T1000 (cell line): Measurements from ENCODE around the gene THBS3.
A peak's percentile ranks its signal among the peaks of the same experiment; 100 is the strongest.
"Not testable (repeated sequence)": the region's sequence is repeated elsewhere in the genome, so short reads cannot be mapped to it uniquely, and the experiment has no call there.

Experiments used
- DNase-seq: peaks from one replicate; lab custom pipeline; 2025; ENCODE audit warnings: mixed read lengths; lab: John Stamatoyannopoulos, UW

The THBS3 gene

DNA sequence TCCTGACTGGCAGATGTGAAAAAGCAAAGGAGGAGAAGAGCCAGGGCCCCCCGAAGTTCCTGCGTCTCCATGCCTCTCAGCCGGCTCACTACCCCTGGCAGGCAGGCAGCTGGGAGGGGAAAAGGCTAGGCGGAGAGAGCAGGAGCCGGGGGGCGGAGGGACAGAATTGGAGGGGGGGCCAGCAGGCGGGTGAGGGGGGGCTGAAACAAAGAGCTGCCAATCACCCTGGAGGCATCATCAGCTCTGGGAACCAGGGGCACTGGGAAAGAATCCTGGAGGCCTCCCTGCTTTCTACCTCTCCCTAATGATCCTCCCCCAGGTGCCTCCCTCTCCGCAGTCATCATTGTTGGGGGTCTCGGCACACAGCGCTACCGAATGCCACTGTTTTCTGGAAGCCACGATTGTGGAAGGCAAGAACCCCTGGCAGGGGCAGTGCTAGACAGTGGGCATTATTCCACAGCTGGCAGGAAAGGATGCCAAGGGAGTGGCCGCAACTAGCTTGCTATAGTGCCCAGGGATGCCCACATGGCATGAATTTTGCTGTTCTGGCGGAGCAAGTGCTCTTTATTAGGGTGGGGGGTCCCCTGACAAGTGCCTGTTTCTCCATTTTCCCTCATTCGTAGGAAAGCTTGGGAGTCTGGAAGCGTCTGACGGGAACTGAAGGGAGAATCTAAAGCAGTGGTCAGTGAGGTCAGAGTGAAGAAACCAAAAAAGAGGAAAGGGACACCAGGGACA is at the start of gene THBS3:
Gene THBS3, minus strand, starts transcription at position 92 of the 735 bp plus-strand sequence. Its CDS starts 21 bp downstream, at position 71.
- DNase-seq: no peak

- no peak for DNase-seq
Measured at GRCh38 chr1:155256058-155256852, 48.6 kb upstream of the THBS3 start.

GRCh38 chr1:155255243-155256007 is 47.7 kb upstream of the THBS3 start, which contains the start of gene ENTREP3:
Gene ENTREP3 (minus strand): TSS chr1:155255483. CDS start chr1:155254877, 606 bp downstream.
- DNase-seq: peak; percentile 74

DNA sequence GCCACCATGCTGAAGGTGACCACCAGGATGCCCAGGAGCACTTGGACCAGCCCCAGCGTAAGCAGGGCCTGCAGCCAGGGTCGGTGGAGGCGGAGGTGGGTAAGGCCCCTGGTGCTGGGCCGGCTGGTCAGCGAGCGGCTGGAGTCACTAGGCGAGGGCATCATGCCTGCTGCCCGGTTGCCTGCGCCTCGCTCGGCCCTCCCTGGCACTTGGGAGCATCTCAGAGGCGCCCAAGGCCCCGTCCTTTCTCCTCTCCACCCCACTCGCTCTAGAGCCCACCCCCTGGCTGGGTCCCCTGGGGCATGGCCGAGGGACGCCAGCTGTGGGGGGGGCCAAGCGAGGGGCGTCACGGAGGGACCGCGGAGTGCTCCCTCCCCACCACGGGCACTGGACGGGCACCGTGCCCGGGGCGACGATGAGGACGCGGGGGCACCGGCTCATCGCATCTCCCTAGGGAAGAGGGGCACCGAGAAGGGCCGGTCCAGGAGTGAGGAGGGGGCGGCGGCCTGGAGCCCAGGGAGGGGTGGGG is 47.1 kb upstream of the THBS3 start:
- DNase-seq: no peak

DNA sequence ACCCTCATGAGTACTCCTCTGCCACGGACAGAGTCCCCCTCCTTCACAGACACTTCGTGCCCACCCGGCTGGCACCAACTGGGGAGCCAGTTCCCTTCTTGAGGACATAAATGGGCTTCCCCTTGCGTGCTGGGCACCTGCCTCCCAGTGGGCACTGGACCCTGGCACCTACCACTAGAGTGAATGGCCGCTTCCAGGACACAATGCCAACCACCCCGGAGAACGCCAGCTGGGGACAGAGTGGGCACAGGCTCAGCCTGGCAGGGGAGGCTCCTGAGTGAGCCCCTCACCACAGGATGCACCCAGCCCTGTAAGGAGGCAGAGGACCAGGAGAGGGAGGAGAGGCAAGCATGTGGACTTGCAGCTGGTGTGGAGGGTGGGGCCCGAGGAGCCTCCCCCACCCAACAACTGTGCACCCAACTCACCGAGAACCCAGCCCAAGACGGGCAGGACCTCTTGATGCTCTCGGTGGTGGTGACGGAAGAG is 46.6 kb upstream of the THBS3 start:
- no peak for DNase-seq

DNA sequence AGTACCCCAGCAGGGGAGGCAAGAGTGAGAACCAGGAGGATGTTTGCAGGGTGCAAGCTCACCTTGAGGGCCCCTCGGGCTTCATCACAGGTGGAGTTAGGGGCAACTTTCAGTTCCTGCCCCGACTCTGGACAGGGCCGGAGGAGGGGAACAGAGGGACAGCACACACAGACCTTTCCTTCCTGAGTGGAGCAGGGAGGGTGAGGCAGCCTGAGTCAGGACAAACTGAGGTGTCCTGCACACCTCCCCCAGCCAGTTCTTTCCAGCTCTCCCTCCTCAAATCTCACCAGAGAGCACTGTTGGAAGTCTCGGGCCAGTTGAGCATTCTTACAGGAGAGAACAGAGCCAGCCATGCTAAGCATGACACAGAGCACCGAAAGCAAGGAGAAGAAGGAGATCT is 46.1 kb upstream of the THBS3 start:
- DNase-seq: no peak

DNA sequence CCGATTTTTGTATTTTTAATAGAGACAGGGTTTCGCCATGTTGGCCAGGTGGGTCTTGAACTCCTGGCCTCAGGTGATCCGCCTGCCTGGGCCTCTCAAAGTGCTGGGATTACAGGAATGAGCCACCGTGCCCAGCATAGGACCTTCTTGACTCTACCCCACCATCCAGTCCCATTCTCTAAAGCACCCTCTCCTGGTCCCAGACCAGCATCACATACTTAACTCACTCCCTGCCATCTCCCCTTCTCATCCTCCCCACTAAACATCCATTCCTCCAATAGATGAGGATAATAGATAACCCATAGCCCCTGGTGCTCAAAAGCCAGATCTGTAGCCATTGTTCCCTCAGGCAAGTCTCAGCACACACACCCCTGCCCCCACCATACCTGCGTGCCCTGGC is 45.5 kb upstream of the THBS3 start:
- no peak for DNase-seq

DNA sequence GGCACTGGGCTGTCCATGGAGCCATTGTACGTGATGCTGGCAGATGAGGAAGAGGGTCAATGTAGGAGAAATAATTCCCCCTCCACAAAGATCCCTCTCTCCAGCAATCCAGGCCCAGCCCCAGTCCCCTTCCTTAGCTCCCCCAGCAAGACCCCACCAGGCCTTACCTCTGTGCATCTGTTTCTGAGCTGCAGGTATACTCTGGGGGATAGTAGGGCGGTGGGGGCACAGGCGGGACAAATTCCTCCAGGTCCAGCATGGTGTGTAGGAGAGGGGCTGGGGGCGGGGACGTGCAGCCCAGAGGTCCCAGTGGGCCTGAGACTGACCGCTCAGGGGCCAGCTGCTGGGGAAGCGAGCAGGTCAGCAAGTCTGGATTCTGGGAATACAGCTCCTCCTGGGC is 43.9 kb upstream of the THBS3 start:
- no peak for DNase-seq

DNA sequence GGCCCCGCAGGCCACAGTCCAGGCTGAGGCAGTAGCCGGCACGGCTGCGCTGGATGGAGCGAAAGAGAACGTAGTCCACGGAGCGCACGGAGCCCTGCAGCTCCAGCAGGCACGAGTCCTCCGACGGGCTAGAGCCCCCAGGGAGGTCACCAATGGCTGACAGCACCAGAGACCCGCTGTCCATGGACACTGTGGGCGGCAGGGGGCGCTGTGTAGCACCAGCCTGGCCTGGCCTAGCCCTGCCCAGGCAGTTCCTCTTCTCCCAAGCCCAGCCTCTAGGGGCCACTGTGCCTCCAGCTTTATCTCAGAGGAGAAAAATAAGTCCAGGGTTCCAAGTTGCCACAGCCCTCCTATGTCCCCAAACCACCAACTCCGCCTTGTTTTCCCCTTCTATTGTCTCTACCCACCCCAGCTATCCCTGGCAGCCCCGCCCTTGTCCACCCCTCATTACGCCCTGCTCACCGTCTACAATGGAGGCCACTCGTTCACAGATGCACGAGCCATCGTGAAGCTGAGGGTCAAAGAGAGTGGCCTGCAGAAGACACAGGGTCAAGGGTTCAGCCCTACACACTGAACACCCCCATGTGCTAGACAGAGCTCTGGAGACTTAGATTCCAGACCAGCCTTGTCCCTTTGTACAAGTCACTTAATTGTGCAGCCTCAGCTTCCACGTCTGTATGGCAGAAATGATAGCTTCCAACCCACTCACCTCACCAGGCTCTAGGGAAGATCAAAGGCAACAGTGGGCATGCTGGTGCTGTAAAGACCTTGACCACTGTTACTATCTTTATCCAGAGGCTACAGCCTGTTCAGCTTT is 43.1 kb upstream of the THBS3 start:
- DNase-seq: peak; percentile 85

DNA sequence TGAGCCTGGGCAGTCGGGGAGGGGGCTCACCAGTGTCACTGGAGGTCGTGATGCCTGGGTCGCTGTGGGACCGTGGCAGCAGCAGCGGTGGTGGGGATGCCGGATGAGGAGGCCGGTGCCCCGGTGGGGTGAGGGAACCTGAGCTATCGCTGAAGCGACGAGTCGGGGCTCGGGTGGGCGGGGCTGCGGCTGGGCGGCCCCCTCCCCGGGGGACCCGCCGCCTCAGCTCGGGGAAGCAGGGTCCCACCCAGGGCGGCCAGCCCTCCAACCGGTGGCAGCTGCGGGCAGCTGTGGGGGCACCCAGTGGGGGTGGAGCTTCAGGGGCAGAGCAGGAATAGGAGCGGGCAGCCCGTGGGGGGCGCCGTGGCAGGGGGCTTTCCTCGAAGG is 42.5 kb upstream of the THBS3 start:
- DNase-seq: no peak

DNA sequence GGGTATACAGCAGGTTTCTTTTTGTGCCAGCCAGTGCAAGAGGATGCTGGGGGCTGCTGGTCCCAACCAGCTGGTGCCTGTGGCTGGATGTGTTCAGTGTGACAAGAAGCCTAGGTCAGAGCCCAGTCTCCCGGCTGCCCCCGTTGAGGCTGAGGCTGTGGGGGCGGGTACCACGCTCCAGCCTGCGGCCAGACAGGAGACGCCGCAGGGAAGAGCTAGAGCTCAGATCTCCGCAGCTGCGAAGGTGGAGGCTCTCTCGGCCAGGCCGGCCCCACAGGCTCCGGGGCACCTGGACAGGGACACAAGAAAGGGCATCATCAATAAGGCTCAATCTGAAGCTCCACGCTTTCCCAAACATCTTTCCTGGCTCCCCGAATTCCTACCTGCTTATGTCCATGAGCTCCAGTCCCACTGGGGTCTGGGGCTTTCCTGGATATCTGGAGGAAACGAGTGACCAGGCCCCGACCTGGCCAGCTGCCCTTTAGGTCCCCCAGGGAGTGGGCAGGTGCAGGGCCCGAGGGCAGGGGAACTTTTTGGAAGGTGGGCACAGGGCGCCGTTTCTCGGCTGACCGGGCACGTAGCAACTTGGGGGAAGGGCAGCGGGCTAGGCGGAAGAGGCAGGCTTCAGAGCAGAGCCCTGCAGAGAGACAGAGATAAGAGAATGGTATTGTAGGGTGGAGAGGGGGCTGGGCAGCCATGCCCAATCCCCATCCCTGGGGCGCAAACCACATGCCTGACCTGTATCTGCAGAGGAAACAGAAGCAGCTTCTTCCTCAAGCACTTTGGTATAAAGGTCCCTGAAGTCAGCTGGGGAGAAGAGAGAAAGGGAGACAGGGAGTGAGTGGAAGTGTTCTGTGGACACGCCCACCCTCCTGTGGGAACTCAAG is 40.2 kb upstream of the THBS3 start:
- no peak for DNase-seq

DNA sequence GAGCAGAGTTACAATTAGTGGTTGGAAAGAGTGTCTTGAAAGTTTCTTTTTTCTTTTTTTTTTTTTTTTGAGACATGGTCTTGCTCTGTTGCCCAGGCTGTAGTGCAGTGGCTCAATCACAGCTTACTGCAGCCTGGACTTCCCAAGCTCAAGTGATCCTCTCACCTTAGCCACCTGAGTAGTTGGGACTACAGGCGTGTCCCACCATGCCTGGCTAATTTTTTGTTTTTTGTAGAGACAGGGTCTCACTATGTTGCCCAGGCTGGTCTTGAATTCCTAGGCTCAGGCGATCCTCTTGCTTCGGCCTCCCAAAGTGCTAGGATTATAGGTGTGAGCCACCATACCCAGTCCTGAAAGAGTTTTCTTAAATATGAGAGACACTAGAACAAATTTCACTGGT is 39.1 kb upstream of the THBS3 start:
- DNase-seq: not testable (repeated sequence)

DNA sequence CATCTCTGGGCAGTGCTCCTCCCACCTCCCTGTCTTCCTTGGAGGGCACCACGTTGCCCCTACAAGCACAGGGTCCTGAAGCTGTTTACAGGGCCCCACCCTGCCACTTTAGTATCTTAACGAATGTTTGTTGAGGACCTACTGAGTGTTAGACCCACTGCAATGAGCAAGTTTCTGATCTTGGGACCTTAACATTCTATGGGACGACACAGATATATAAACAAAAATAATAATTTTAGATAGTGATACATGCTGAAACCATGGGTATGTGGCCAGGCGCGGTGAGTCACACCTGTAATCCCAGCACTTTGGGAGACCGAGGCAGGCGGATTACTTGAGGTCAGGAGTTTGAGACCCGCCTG is 37.4 kb upstream of the THBS3 start:
- no peak for DNase-seq

- peak; percentile 93 for DNase-seq
Measured at GRCh38 chr1:155244368-155245162, 36.9 kb upstream of the THBS3 start.

GRCh38 chr1:155242805-155243358 is 35.2 kb upstream of the THBS3 start:
- no peak for DNase-seq

- no peak for DNase-seq
Measured at GRCh38 chr1:155241841-155242264, 34.2 kb upstream of the THBS3 start.

DNA sequence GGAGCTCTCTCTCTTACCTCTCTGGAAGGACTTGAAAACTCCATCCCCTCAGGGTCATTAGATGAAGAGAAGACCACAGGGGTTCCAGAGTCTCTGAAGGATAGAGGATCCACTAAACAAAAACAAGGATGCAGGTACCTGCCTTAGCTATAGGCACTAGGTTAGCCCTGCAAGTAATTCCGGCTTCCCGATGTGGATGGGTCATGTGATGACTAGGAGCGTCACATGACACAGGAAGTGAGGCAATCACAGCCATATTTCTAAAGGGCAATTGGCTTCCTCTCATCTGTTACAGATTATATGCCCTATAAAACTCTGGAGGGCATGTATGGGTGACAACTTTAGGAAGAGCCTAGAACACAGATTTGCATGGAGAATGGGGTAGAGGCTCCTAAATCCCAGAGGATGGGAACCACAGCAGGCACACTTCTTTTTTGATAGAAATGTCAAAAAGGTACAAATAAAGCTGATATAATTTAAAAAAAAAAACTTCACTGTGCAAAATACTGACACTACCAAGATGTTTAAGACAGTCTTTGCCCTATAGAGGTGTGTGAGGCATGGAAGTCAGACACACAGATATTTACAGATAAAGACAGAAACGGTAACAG is 33.5 kb upstream of the THBS3 start:
- DNase-seq: no peak

GRCh38 chr1:155236451-155236850 is 28.8 kb upstream of the THBS3 start:
- no peak for DNase-seq

DNA sequence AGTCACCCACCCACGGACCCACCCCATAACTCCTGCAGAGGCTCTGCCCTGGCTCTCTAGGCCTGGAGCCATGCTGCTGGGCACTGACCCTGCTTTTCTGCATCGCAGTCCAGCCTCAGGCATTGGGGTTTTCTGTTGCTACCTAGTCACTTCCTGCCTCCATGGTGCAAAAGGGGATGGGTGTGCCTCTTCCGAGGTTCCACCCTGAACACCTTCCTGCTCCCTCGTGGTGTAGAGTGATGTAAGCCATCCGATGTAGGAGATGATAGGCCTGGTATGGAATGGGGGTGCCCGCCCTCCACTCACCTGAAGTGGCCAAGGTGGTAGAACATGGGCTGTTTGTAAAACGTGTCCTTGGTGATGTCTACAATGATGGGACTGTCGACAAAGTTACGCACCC is 27.7 kb upstream of the THBS3 start:
- DNase-seq: not testable (repeated sequence)
